Stimulated activated CD8-positive, alpha-beta memory T cell treated with anti-CD3 and anti-CD28 coated beads, Interleukin-15, amount 100 ng/mL, for 24 hours (primary cell): ENCODE measurements around the gene WDR75.
A peak's percentile ranks its signal among the peaks of the same experiment; 100 is the strongest.
"Not testable (repeated sequence)": the region's sequence is repeated elsewhere in the genome, so short reads cannot be mapped to it uniquely, and the experiment has no call there.

Source experiments
- DNase-seq: peaks from one replicate; pipeline ENCODE4 v3.0.0-alpha.2; 2020; ENCODE audit warnings: low read depth

Gene WDR75

DNA sequence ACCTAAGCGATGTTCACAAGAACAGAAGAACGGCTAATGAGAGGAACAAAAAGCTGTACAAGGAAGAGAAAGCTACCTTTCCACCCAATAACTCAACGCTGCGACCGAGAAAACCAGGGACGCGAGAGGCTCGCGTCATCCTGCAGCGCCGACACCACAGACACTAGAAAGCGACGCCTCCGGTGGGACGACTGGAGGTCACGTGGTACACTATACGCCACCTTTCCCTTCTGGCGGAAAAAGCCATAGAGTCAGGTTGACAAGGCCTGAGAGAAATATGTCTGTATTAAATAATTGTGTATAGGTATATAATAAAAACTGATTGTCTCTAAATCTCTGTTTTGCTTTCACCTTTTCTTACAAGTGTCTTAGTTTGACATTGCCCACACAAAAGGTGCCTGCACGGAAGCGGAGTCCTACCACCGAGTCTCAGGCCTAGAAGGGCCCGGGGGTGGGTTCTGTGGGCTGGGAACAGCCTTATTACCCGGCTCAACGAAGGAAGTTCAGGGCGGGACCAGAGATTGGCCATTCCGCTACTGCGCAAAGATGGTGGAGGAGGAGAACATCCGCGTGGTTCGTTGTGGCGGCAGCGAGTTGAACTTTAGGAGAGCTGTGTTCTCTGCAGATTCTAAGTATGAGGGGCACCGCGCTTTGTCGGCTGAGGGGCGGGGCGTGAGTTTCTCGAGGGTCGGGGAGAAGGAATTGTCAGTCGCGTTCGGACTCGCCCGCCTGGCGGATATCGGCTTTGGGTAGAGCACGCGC, at the start of gene WDR75:
Gene WDR75, plus strand, starts transcription at position 528 of the 762 bp plus-strand sequence. Its CDS starts 19 bp downstream, at position 547.
- DNase-seq = peak; percentile 74

DNA sequence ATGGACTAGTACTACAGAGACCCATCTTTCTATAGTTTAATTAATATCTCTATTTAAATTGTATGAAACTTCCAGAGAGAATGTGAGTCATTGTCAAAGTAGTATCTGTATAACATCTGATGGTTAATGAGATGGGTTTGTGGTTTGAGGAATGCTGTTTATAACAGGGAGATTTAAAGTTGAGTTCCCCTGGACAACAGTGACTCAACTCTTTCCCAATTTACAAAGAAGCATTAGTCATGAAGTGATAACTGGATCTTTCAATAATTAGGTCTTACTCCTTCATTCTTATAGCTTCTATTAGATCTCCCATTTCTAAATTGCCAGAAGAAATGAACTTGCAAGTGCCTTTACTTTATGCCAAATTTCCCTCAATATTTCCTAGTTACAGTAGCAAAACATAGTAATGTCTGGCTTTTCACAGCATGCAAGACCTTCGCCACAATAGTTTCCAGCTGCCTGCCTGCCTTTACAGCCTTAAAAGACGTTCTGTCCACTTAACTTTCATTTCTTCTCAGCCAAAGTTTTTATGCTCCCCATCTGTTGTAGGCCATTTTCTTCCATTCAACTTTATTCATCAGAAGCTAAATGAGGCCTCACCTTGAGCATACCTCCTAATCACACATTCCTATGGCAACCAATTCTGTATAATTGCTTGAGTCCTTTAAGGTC, 47.7 kb upstream of the WDR75 start:
- no peak for DNase-seq

DNA sequence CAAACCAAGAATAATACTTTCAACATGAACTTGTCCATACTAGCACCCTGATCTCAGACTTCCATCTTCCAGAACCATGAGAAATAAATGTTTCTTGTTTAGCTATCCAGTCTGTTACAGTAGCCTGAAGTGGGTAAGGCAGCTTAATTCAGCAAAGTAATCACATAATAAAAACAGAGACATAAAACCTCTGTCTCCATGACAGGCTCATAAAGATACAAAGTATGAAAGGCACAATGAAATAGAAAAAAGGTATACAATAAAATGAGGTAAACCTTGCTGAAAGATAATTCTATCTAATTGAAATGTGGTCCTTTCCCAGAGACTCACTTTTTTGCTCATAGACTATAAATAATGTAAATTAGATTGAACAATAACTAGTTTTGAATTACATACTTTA, 46.7 kb upstream of the WDR75 start:
- DNase-seq = no peak

- DNase-seq = no peak
Observed at GRCh38 chr2:189402932-189403331, 38.3 kb upstream of the WDR75 start.

DNA sequence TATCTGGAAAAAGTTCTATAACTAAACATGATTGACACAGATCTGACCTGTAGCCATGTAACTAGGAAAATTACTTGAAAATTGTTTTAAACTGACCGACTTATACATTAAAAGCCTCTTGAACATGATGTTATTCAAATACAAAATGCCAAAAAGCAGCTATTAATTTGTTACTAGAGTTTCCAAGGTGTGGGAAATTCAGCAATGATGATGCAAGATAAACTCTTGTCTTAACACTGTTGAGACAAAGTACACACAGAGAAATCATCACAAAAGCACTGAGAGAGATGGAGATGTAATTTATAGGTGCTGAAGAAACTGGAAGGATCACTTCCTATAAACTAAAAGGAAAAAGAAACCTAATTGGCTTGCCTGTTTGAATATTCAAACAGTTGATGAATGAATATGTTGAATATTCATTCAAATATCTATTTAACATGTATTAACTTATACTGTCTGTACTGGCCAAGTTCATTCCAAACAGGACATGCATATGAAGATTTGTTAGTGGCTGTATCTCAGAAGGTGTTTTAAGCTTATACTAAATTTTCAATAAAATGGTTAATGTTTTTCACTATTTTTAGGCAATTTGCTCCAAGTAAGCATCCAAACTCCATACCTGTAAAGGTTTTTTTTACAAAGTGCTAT, 34.6 kb upstream of the WDR75 start:
- no peak for DNase-seq

DNA sequence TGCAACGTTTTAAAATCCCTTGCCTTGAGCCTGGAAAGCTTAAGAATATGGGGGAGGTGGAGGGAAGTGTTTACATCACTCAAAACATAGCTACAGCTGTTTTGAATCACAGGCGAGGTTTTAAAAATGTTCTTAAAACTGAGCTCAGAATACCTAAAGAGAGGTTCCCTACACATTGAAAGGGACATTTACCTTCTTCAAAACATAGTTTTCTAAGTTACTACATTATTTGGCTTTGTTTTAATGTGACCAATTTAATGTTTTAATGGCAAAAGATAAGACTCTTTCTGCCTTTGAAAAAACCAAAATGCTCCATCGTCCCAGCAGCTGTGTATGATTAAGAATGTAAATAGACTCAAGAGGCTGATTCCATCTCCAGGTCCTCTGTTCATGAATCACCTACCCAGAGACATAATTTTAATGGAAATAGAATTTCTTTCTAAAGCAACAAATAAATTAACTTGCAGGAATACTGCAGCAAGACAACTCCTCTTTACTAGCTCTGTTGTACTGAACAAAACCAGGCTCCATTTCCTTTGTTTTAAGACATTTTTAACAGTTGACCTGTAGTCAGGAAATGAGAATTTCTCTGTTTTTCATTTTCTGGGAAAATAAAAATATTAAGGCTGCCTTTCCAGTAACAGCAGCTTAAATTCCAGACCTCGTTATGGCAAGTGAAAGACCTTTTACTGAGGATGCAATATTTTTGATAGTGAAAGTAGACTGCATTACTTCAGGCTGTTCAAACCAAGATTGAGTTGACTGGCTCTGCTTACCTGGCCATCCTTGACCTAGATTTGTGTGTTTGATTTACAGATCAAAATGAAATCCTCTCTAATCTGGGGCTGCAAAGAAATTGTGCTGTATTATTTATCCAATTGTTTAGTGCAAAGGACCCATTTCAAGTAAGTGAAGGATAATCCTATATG, 33.7 kb upstream of the WDR75 start:
- DNase-seq = no peak

GRCh38 chr2:189408294-189408693, 33.0 kb upstream of the WDR75 start:
- DNase-seq = no peak

DNA sequence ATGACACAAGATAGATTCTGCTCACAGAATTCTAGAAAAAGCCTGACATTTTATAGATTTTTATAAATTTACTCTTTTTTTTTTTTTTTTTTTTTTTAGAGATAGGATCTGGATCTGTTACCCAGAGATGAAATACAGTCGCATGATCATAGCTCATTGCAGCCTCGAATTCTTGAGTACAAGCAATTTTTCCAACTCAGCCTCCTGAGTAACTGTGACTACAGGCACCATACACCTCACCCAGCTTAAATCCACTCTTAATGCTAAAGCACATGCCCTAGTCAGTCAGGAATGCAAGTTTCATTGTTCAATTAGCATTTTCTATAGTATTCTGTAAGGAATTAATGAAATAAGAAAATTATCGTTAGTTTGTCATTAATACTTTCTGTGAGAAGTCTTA, 32.1 kb upstream of the WDR75 start:
- no peak for DNase-seq

GRCh38 chr2:189409647-189410046, 31.6 kb upstream of the WDR75 start:
- no peak for DNase-seq

GRCh38 chr2:189411860-189412259, 29.4 kb upstream of the WDR75 start:
- no peak for DNase-seq

DNA sequence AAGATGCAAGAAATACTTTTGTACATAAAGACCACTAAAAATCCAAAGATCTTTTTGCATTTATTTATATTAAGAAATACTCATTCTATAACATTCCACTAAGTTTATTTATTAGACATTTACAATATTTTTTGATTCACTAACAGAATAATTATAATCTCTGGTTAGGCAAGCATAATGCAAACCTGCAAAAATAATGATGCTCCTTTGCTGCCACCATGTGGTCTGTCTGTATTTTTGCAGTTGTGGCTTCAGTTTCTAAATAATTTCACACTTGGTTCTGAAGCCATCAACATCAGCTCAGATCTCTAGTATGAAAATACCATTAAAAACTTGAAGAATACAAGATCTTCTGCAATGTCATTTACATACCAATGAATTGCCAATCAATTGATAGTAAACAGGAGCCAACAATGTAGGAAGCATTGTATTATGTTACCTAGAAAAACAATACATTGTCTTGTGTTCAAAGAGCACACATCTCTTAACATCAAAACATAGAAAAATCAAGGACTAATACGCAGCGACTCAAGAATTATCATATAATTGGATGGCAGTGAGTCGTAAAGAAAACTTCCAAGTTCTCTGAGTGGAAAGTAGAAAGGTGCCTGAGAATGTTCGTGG, 28.8 kb upstream of the WDR75 start:
- DNase-seq = no peak

DNA sequence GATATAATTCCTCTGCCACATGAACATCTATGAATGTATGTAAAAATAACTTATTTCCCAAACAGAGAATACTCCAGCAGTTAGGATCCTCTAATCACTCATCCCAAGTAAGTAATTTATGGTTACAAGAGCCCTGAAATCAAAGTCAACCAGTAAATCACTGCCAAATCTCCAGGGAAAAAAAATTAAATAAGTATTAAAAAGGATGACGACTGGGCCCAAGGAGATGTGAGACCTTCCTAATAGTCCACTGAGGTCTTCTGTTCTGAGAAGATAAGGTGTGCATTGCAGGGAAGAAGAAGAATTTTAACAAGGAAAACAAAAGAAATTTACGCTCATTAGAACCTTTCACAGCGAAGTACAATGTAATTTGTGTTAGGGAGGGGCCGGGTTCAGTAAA, 28.0 kb upstream of the WDR75 start:
- no peak for DNase-seq

- DNase-seq = no peak
Observed at GRCh38 chr2:189421644-189422043, 19.6 kb upstream of the WDR75 start.

GRCh38 chr2:189424961-189425360, 16.3 kb upstream of the WDR75 start:
- DNase-seq = no peak

- no peak for DNase-seq
Observed at GRCh38 chr2:189425676-189426075, 15.6 kb upstream of the WDR75 start.

DNA sequence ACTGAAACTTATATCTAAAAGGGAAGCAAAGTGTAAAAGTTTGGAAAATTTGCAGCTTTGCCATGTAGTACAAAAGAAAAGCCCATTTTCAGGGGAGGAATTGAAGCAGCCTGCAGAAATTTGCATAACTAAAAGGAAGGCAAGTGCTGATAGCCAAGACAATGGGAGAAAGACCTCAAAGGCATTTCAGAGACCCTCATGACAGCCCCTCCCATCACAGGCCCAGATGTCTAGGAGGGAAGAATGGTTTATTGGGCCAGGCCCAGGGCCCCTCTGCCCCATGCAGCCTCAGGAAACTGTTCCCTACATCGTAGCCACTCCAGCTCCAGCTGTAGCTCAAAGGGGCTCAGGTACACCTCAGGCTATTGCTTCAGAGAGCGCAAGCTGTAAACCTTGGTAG, 14.4 kb upstream of the WDR75 start:
- DNase-seq = no peak

- no peak for DNase-seq
Observed at GRCh38 chr2:189427872-189428271, 13.4 kb upstream of the WDR75 start.

GRCh38 chr2:189430448-189430847, 10.8 kb upstream of the WDR75 start:
- DNase-seq = not testable (repeated sequence)

DNA sequence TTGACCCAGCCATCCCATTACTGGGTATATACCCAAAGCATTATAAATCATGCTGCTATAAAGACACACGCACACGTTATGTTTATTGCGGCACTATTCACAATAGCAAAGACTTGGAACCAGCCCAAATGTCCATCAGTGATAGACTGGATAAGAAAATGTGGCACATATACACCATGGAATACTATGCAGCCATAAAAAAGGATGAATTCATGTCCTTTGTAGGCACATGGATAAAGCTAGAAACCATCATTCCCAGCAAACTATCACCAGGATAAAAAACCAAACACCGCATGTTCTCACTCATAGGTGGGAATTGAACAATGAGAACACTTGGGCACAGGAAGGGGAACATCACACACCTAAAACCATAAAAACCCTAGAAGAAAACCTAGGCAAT, 5.5 kb upstream of the WDR75 start:
- not testable (repeated sequence) for DNase-seq

DNA sequence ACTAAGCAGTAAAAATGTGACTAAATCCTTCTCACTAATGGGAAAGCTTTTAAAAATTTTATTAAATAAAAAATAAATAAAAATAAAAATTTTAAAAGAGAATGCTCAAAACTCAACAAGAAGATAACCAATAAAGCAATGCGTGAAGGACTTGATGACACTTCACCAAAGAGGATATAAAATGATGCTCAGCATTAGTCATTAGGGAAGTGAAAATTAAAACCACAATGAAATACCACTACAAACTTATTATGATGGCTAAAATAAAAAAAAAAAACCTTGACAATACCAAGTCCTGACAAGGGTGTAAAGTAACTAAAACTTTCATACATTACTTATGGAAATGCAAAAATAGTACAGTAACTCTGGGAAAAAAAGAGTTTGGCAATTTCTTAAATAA, 3.3 kb upstream of the WDR75 start:
- DNase-seq = no peak

GRCh38 chr2:189439342-189439741, 1.9 kb upstream of the WDR75 start:
- no peak for DNase-seq

DNA sequence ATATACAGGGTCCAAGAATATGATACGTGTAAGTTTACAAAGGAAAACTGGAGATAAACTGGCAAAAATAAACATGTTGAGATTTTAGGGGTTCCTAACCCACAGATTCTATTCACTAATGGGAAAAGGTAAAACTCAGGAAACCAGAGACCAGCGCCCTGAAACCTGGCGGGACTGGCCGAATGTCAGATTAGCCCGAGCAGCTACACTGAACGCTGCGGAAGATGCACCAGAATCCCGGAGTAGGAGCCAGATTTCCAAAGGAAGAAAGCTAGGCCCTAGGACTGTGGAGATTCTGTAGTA, 679 bp upstream of the WDR75 start:
- DNase-seq = no peak
